Lung (tissue), 12 donors: Measurements from ENCODE around the gene TAF1B. TPM values are rescaled to one million over a fixed set of nuclear protein-coding genes. Genes with fewer than 3 reads are reported as not detected.

Experiments
- ATAC-seq: fragments of 200-7000 bp; cut with Tn5 transposase; one replicate; pipeline ENCODE4 v1.9.1; 2020; ENCODE audit warnings: moderate number of reproducible peaks; ENCODE audit not compliant: insufficient read depth, low FRiP score
- DNase-seq, 3 donors: peaks; one replicate each; pipeline ENCODE4 v3.0.0-alpha.2; 2013 to 2017
- H3K27ac ChIP-seq, 2 donors: one replicate each; pipeline ENCODE4 v1.5.1; 2013; ENCODE audit warnings: mild to moderate bottlenecking in 2 of 2, moderate library complexity in 2 of 2, control low read depth in 1 of 2, inconsistent platforms in 1 of 2, low read depth in 1 of 2, low read length in 1 of 2
- H3K27me3 ChIP-seq, 3 donors: one replicate each; pipeline ENCODE4 v1.5.1; 2013; ENCODE audit warnings: low read length in 2 of 3; ENCODE audit not compliant: control insufficient read depth in 3 of 3, insufficient read depth in 3 of 3
- H3K36me3 ChIP-seq, 4 donors: one replicate each; pipeline ENCODE4 v1.5.1; 2013; ENCODE audit warnings: low read length in 4 of 4, mild to moderate bottlenecking in 1 of 4, moderate library complexity in 1 of 4; ENCODE audit not compliant: control insufficient read depth in 4 of 4, insufficient read depth in 4 of 4
- H3K4me1 ChIP-seq, 5 donors: one replicate each; pipeline ENCODE4 v1.5.1; 2013; ENCODE audit warnings: low read length in 5 of 5, mild to moderate bottlenecking in 2 of 5, moderate library complexity in 1 of 5; ENCODE audit not compliant: control insufficient read depth in 5 of 5, insufficient read depth in 5 of 5
- H3K4me3 ChIP-seq: one replicate; pipeline ENCODE4 v1.5.1; 2013; ENCODE audit warnings: mild to moderate bottlenecking, control low read depth, moderate library complexity
- H3K9ac ChIP-seq, 2 donors: one replicate each; pipeline ENCODE4 v1.5.1; 2013; ENCODE audit warnings: low read length in 2 of 2, control low read depth in 1 of 2; ENCODE audit not compliant: insufficient read depth in 1 of 2
- H3K9me3 ChIP-seq, 4 donors: one replicate each; pipeline ENCODE4 v1.5.1; 2013; ENCODE audit warnings: low read length in 3 of 4, mild to moderate bottlenecking in 1 of 4, moderate library complexity in 1 of 4; ENCODE audit not compliant: control insufficient read depth in 4 of 4, insufficient read depth in 3 of 4
- CTCF ChIP-seq: IDR thresholded peaks from 2 replicates; pipeline ENCODE4 v1.5.1; 2012; ENCODE audit warnings: mild to moderate bottlenecking; ENCODE audit errors: control extremely low read depth, extremely low read depth
- WGBS, 2 donors: extraction: QIAGEN DNeasy Blood & Tissue Kit; methylation state at CpG; one replicate each; pipeline ENCODE4 v1.1.7; 2013; 5-methylcytosine and 5-hydroxymethylcytosine counted together
- polyA plus RNA-seq, 2 donors: library from polyadenylated mRNA; stranded (reverse); fragments of 200-250 nt; gene quantifications; one replicate each; pipeline ENCODE4 v1.2.1, GENCODE V29; 2013
- total RNA-seq, 2 donors: library from RNA; depleted of rRNA in 1 of 2; stranded (reverse); fragments of >200 nt in 1 of 2; gene quantifications; one replicate each; pipeline ENCODE4 v1.2.1, GENCODE V29; 2014 to 2021
- donor health status: control.
- donor health status: control.
- donor health status: Bipolar disorder and iron deficiency.
- donor health status: healthy.
- donor health status: DM: yes; HTN: yes; CAD: no.

The TAF1B gene
- total and polyA plus RNA-seq, 4 donors, result 6.1 to 46.3 (median 14.9) TPM

- H3K9me3 ChIP-seq, result no peaks in the 10 kb centered on the region
- 73 to 96% methylated on average over 2 of the region's 2 CpGs for WGBS, 2 donors
- no peak overlapping the region for H3K9ac ChIP-seq
- ATAC-seq (no peak), DNase-seq (no peak)
- peaks cover 10 to 26% (median 17%) of the 10 kb centered on the region in 4 donors for H3K36me3 ChIP-seq
- no peak overlapping the region for H3K27ac ChIP-seq
- no peak overlapping the region for H3K4me3 ChIP-seq
- no peaks in the 10 kb centered on the region for H3K4me1 ChIP-seq
- no peak for TF ChIP-seq CTCF
- no peaks in the 10 kb centered on the region for H3K27me3 ChIP-seq
These were observed 33.8 kb downstream of the TAF1B start for GRCh38 chr2:9877026-9877425.

- Histone ChIP-seq H3K4me1 (no peaks in the 10 kb centered on the region), H3K9ac (no peak overlapping the region), H3K9me3 (no peaks in the 10 kb centered on the region), H3K36me3 (peaks cover 10 to 26% (median 17%) of the 10 kb centered on the region in 4 donors), H3K4me3 (no peak overlapping the region), H3K27ac (no peak overlapping the region), H3K27me3 (no peaks in the 10 kb centered on the region)
- ATAC-seq (no peak), DNase-seq (no peak)
- TF ChIP-seq CTCF, result no peak
- 96 to 100% methylated on average over 2 of the region's 2 CpGs for WGBS, 2 donors
These were observed 34.5 kb downstream of the TAF1B start for GRCh38 chr2:9877726-9878125.

- no peak for ATAC-seq
- Histone ChIP-seq H3K4me3 (no peak overlapping the region), H3K27me3 (no peaks in the 10 kb centered on the region), H3K36me3 (peaks cover 16 to 25% (median 18%) of the 10 kb centered on the region in 4 donors), H3K9ac (no peak overlapping the region), H3K9me3 (no peaks in the 10 kb centered on the region), H3K27ac (no peak overlapping the region), H3K4me1 (no peaks in the 10 kb centered on the region)
- no peak for TF ChIP-seq CTCF
- 92 to 93% methylated on average over 7 of the region's 7 CpGs for WGBS, 2 donors
- DNase-seq, result no peak
These were observed 36.4 kb downstream of the TAF1B start for GRCh38 chr2:9879455-9880194.

GRCh38 chr2:9883897-9884296, 40.6 kb downstream of the TAF1B start:
- peaks cover 0 to 3% (median 0%) of the 10 kb centered on the region in 4 donors for H3K9me3 ChIP-seq
- H3K4me1 ChIP-seq, result no peaks in the 10 kb centered on the region
- H3K36me3 ChIP-seq, result peaks cover 8 to 18% (median 15%) of the 10 kb centered on the region in 4 donors
- ATAC-seq (no peak), DNase-seq (no peak)
- H3K9ac ChIP-seq, result no peak overlapping the region
- 93 to 99% methylated on average over 17 of the region's 17 CpGs for WGBS, 2 donors
- H3K27me3 ChIP-seq, result no peaks in the 10 kb centered on the region
- TF ChIP-seq CTCF, result no peak
- no peak overlapping the region for H3K27ac ChIP-seq
- no peak overlapping the region for H3K4me3 ChIP-seq
